PC-9 (cell line): ENCODE data around the gene ADGRD1.

Experiments
- EZH2 ChIP-seq: fragments of 200-600 bp; sonication (generic); IDR thresholded peaks from 2 replicates; pipeline ENCODE4 v1.8.0; 2017; ENCODE audit warnings: antibody characterized with exemption, low read depth
- TF ChIP-seq, protein P1 (sequence below): fragments of 200-600 bp; sonication (generic); conservative IDR thresholded peaks from 2 replicates; pipeline ENCODE4 v1.6.1; 2017; ENCODE audit warnings: mixed run types, antibody characterized with exemption, mild to moderate bottlenecking, moderate library complexity

DNA sequence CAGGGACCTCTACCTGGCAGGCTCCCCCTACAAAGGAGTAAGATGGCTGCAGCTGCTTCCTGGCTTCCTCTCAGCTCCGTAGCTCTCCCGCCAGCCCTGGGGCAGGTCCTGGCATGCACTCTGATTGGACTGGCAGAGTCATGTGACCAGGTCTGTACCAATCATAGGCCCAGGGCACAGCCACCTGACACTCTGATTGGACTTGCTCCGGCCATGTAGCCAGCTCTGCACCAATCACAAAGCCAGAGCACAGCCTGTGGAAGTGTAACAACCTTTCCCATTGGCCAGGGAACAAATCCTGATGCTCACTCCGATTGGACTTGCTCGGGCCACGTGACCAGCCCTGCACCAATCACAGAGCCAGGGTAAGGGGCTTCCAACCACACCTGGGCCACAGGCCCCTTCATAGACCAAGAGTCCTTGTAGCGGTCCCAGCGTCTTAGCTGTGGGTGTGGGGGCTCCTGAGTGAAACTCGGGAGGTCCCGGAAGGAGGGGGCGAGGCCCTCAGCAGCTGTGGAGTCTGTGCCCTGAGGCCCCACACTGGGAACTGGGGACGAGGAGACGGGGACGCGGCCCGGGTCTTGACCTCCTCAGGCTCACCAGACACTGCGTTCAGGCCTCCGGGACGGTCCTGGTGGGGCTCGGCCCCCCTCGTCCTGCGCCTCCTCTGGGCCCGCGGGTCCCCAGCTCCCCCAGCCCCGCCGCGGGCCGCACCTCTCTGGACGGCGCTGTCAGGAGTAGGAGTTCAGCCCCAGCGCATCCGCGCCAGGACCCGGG lies 210.6 kb downstream of the ADGRD1 start:
- TF ChIP-seq, protein P1, sequence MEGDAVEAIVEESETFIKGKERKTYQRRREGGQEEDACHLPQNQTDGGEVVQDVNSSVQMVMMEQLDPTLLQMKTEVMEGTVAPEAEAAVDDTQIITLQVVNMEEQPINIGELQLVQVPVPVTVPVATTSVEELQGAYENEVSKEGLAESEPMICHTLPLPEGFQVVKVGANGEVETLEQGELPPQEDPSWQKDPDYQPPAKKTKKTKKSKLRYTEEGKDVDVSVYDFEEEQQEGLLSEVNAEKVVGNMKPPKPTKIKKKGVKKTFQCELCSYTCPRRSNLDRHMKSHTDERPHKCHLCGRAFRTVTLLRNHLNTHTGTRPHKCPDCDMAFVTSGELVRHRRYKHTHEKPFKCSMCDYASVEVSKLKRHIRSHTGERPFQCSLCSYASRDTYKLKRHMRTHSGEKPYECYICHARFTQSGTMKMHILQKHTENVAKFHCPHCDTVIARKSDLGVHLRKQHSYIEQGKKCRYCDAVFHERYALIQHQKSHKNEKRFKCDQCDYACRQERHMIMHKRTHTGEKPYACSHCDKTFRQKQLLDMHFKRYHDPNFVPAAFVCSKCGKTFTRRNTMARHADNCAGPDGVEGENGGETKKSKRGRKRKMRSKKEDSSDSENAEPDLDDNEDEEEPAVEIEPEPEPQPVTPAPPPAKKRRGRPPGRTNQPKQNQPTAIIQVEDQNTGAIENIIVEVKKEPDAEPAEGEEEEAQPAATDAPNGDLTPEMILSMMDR, result no peak
- no peak for TF ChIP-seq EZH2
